CD4-positive, alpha-beta memory T cell (primary cell): ENCODE data around the gene SLC8A1. TPM values are rescaled to one million over a fixed set of nuclear protein-coding genes. Genes with fewer than 3 reads are reported as not detected.

Experiments
- CTCF ChIA-PET: fragments of 350-600 bp; sonication (Branson Sonifier 250); formaldehyde crosslinking; loops from one replicate; lab custom pipeline; 2021; ENCODE audit warnings: inconsistent platforms; ENCODE audit not compliant: partially characterized antibody; lab: Charles Lee
- POLR2A ChIA-PET: fragments of 350-600 bp; sonication (Branson Sonifier 250); formaldehyde crosslinking; loops from one replicate; lab custom pipeline; 2021; ENCODE audit not compliant: partially characterized antibody; lab: Charles Lee
- DNase-seq, 5 donors: peaks; one replicate each; pipeline versions ENCODE4 v3.0.0 to v3.0.0-alpha.2; 2020 to 2022; ENCODE audit warnings: mixed read lengths in 1 of 5
- H3K27ac ChIP-seq: one replicate; pipeline ENCODE4 v1.7.0; 2013; ENCODE audit warnings: low read depth, low read length
- H3K27me3 ChIP-seq: 2 replicates; pipeline ENCODE4 v1.7.0; 2013; ENCODE audit warnings: mild to moderate bottlenecking, low read length, moderate library complexity; ENCODE audit not compliant: insufficient read depth
- H3K36me3 ChIP-seq: 2 replicates; pipeline ENCODE4 v1.7.0; 2013; ENCODE audit warnings: mild to moderate bottlenecking, low read length, moderate library complexity; ENCODE audit not compliant: insufficient read depth
- H3K4me1 ChIP-seq: 2 replicates; pipeline ENCODE4 v1.7.0; 2013; ENCODE audit warnings: mild to moderate bottlenecking, low read length, moderate library complexity; ENCODE audit not compliant: insufficient read depth
- H3K4me3 ChIP-seq, 2 donors: one replicate each; pipeline ENCODE4 v1.7.0; 2013; ENCODE audit warnings: low read length in 2 of 2, mild to moderate bottlenecking in 1 of 2
- H3K9me3 ChIP-seq, 2 donors: one replicate each; pipeline ENCODE4 v1.7.0; 2013; ENCODE audit warnings: low read length in 2 of 2, control low read depth in 1 of 2; ENCODE audit not compliant: control insufficient read depth in 1 of 2
- H3K27ac Mint-ChIP-seq, 7 donors: one replicate each; pipeline ENCODE4 v1.8.0; 2020 to 2021; ENCODE audit warnings: mixed read lengths in 7 of 7, mild to moderate bottlenecking in 6 of 7, inconsistent platforms in 3 of 7, moderate library complexity in 3 of 7
- H3K27me3 Mint-ChIP-seq, 2 donors: one replicate each; pipeline ENCODE4 v1.8.0; 2020 to 2021; ENCODE audit warnings: mixed read lengths in 2 of 2
- H3K36me3 Mint-ChIP-seq, 2 donors: one replicate each; pipeline ENCODE4 v1.8.0; 2020 to 2021; ENCODE audit warnings: mixed read lengths in 2 of 2, inconsistent platforms in 1 of 2, mild to moderate bottlenecking in 1 of 2
- H3K4me1 Mint-ChIP-seq, 4 donors: one replicate each; pipeline ENCODE4 v1.8.0; 2020 to 2021; ENCODE audit warnings: mixed read lengths in 4 of 4, mild to moderate bottlenecking in 1 of 4
- H3K4me3 Mint-ChIP-seq, 8 donors: one replicate each; pipeline ENCODE4 v1.8.0; 2020 to 2021; ENCODE audit warnings: mixed read lengths in 8 of 8, mild to moderate bottlenecking in 7 of 8, moderate library complexity in 6 of 8, inconsistent platforms in 3 of 8
- H3K9me3 Mint-ChIP-seq, 8 donors: one replicate each; pipeline ENCODE4 v1.8.0; 2020 to 2021; ENCODE audit warnings: mixed read lengths in 8 of 8, mild to moderate bottlenecking in 5 of 8, inconsistent platforms in 3 of 8, moderate library complexity in 1 of 8
- intact Hi-C: fragments of 100-400 bp; cut with micrococcal nuclease; formaldehyde crosslinking; loops from one replicate; pipeline ENCODE4 v1.15.1; 2023
- polyA plus RNA-seq, 2 donors: library from polyadenylated mRNA; unstranded; fragments of 300-500 nt; fragmentation: Illumina TruSeq; gene quantifications; one replicate each; pipeline ENCODE4 v1.2.3, GENCODE V29; 2021
- total RNA-seq, 2 experiments: library from RNA; stranded (reverse); gene quantifications; one replicate each; pipeline ENCODE4 v1.2.3, GENCODE V29; 2021

Gene SLC8A1
- total and polyA plus RNA-seq, 4 experiments from 2014 or later, result 0.36 to 0.79 TPM; not detected in 2

DNA sequence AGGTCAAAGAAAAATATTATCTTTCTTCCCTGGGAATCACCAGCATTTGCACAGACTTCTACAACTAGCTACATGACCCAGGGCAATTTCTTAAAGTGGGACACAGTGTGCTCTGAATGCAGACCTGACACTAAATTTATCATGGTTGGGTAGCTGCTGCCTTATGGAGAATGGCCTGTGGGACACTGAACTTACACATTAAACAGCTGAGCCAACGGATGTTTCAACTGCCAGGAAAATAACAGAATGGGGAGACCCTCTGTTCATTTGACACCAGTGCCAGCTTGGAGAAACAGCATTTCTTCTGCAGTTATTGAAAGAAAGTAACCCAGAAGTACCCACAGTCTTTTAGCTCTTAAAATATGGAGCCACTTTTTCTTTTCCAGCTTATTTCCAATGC, 54.1 kb downstream of the SLC8A1 start:
- Histone ChIP-seq H3K27me3 (no peaks in the 10 kb centered on the region), H3K36me3 (no peaks in the 10 kb centered on the region), H3K4me1 (no peaks in the 10 kb centered on the region), H3K27ac (no peak overlapping the region), H3K4me3 (no peak overlapping the region), H3K9me3 (no peaks in the 10 kb centered on the region)
- Mint-ChIP-seq H3K27ac (no peak overlapping the region), H3K27me3 (peaks cover 0 to 2% of the 10 kb centered on the region in 2 donors), H3K4me1 (no peaks in the 10 kb centered on the region), H3K9me3 (peaks cover 0 to 12% (median 0%) of the 10 kb centered on the region in 8 donors), H3K36me3 (no peaks in the 10 kb centered on the region), H3K4me3 (no peak overlapping the region)
- intact Hi-C loops, result no loop called here
- DNase-seq, result no peak
- CTCF ChIA-PET, result no interaction called here
- POLR2A ChIA-PET, result no interaction called here

GRCh38 chr2:40396124-40396523, 55.8 kb downstream of the SLC8A1 start:
- H3K27me3 ChIP-seq, result no peaks in the 10 kb centered on the region
- H3K9me3 ChIP-seq, result no peaks in the 10 kb centered on the region
- no peak overlapping the region for H3K27ac ChIP-seq
- Mint-ChIP-seq H3K36me3 (no peaks in the 10 kb centered on the region), H3K27me3 (peaks cover 0 to 2% of the 10 kb centered on the region in 2 donors), H3K4me3 (no peak overlapping the region), H3K27ac (no peak overlapping the region), H3K4me1 (no peaks in the 10 kb centered on the region), H3K9me3 (peaks cover 0 to 9% (median under 1%) of the 10 kb centered on the region in 8 donors)
- ChIA-PET POLR2A (no interaction called here), CTCF (no interaction called here)
- DNase-seq, result no peak
- intact Hi-C loops, result no loop called here
- H3K4me1 ChIP-seq, result no peaks in the 10 kb centered on the region
- no peaks in the 10 kb centered on the region for H3K36me3 ChIP-seq
- H3K4me3 ChIP-seq, result no peak overlapping the region

- H3K36me3 Mint-ChIP-seq, result no peaks in the 10 kb centered on the region
- no peaks in the 10 kb centered on the region for H3K4me1 Mint-ChIP-seq
- Histone ChIP-seq H3K4me3 (no peak overlapping the region), H3K27ac (no peak overlapping the region), H3K36me3 (no peaks in the 10 kb centered on the region), H3K9me3 (no peaks in the 10 kb centered on the region), H3K4me1 (no peaks in the 10 kb centered on the region), H3K27me3 (no peaks in the 10 kb centered on the region)
- POLR2A ChIA-PET, result no interaction called here
- DNase-seq, result no peak
- H3K27me3 Mint-ChIP-seq, result no peaks in the 10 kb centered on the region
- peaks cover 0 to 13% (median under 1%) of the 10 kb centered on the region in 8 donors for H3K9me3 Mint-ChIP-seq
- H3K27ac Mint-ChIP-seq, result no peak overlapping the region
- intact Hi-C loops, result no loop called here
- CTCF ChIA-PET, result no interaction called here
- no peak overlapping the region for H3K4me3 Mint-ChIP-seq
Measured at GRCh38 chr2:40395169-40396073, 56.5 kb downstream of the SLC8A1 start.

- no peaks in the 10 kb centered on the region for H3K9me3 ChIP-seq
- no peaks in the 10 kb centered on the region for H3K4me1 Mint-ChIP-seq
- no peak overlapping the region for H3K4me3 ChIP-seq
- ChIA-PET POLR2A (no interaction called here), CTCF (no interaction called here)
- H3K27ac Mint-ChIP-seq, result no peak overlapping the region
- H3K4me3 Mint-ChIP-seq, result no peak overlapping the region
- H3K27ac ChIP-seq, result no peak overlapping the region
- intact Hi-C loops, result no loop called here
- DNase-seq, result no peak
- no peaks in the 10 kb centered on the region for H3K36me3 ChIP-seq
- H3K9me3 Mint-ChIP-seq, result peaks cover 0 to 14% (median 0%) of the 10 kb centered on the region in 8 donors
- H3K27me3 Mint-ChIP-seq, result no peaks in the 10 kb centered on the region
- H3K27me3 ChIP-seq, result no peaks in the 10 kb centered on the region
- no peaks in the 10 kb centered on the region for H3K4me1 ChIP-seq
- no peaks in the 10 kb centered on the region for H3K36me3 Mint-ChIP-seq
Measured at GRCh38 chr2:40394597-40394996, 57.3 kb downstream of the SLC8A1 start.

DNA sequence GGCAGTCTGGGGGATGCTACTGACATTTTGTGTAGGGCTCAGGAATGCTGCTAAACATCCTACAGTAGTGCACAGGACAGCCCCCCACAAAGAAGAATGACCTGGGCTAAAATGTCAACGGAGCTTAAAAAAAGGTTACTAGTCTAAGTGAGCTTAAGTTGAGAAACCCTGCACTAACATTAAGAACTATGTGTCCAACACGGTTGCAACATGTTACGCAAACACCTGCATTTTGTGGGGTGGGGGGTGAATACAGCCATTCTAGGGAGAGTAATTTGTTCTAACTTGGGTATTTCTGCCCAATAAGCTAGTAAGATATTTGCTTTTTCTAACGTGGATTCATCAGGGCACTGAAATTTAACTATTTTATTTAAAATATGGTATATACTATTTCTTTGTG, 57.9 kb downstream of the SLC8A1 start:
- no peak overlapping the region for H3K4me3 ChIP-seq
- intact Hi-C loops, result no loop called here
- no peaks in the 10 kb centered on the region for H3K27me3 Mint-ChIP-seq
- H3K4me1 Mint-ChIP-seq, result no peaks in the 10 kb centered on the region
- no peaks in the 10 kb centered on the region for H3K36me3 ChIP-seq
- POLR2A ChIA-PET, result no interaction called here
- CTCF ChIA-PET, result no interaction called here
- H3K4me1 ChIP-seq, result no peaks in the 10 kb centered on the region
- H3K9me3 Mint-ChIP-seq, result peaks cover 0 to 14% (median 0%) of the 10 kb centered on the region in 8 donors
- no peak overlapping the region for H3K4me3 Mint-ChIP-seq
- no peaks in the 10 kb centered on the region for H3K27me3 ChIP-seq
- no peaks in the 10 kb centered on the region for H3K36me3 Mint-ChIP-seq
- no peak overlapping the region for H3K27ac Mint-ChIP-seq
- H3K27ac ChIP-seq, result no peak overlapping the region
- DNase-seq, result no peak
- H3K9me3 ChIP-seq, result no peaks in the 10 kb centered on the region

GRCh38 chr2:40388161-40388560, 63.7 kb downstream of the SLC8A1 start:
- no peaks in the 10 kb centered on the region for H3K4me1 ChIP-seq
- Mint-ChIP-seq H3K27ac (no peak overlapping the region), H3K4me1 (no peaks in the 10 kb centered on the region), H3K36me3 (no peaks in the 10 kb centered on the region), H3K9me3 (peaks cover 0 to 18% (median under 1%) of the 10 kb centered on the region in 8 donors), H3K27me3 (no peaks in the 10 kb centered on the region), H3K4me3 (no peak overlapping the region)
- no peak for DNase-seq
- H3K27ac ChIP-seq, result no peak overlapping the region
- no peaks in the 10 kb centered on the region for H3K36me3 ChIP-seq
- H3K4me3 ChIP-seq, result no peak overlapping the region
- ChIA-PET POLR2A (no interaction called here), CTCF (no interaction called here)
- intact Hi-C loops, result no loop called here
- no peaks in the 10 kb centered on the region for H3K27me3 ChIP-seq
- no peaks in the 10 kb centered on the region for H3K9me3 ChIP-seq

DNA sequence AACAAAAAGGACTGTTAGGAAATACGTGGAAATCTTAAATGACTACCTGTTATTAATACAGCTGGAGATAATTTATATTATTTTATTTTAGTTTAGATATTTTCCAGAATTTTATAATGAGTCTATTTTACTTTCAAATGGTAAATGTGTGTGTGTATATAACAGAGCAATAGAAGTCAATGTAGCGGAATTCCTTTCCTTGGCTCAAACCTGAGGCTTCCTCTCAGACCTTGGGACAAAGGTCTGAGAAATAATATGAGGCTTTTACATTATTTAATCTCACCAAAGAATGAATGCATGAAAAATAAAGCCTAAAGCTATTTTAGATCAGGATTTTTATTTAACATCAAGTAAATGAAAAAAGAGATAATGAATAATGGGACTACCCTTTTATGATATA, 65.7 kb downstream of the SLC8A1 start:
- Histone ChIP-seq H3K4me3 (no peak overlapping the region), H3K27ac (no peak overlapping the region), H3K36me3 (no peaks in the 10 kb centered on the region), H3K4me1 (no peaks in the 10 kb centered on the region), H3K9me3 (no peaks in the 10 kb centered on the region), H3K27me3 (no peaks in the 10 kb centered on the region)
- H3K9me3 Mint-ChIP-seq, result peaks cover 0 to 21% (median 8%) of the 10 kb centered on the region in 8 donors
- H3K36me3 Mint-ChIP-seq, result no peaks in the 10 kb centered on the region
- intact Hi-C loops, result no loop called here
- H3K27me3 Mint-ChIP-seq, result no peaks in the 10 kb centered on the region
- H3K4me3 Mint-ChIP-seq, result no peak overlapping the region
- no peak for DNase-seq
- no peak overlapping the region for H3K27ac Mint-ChIP-seq
- POLR2A ChIA-PET, result no interaction called here
- no peaks in the 10 kb centered on the region for H3K4me1 Mint-ChIP-seq
- CTCF ChIA-PET, result no interaction called here
